GM04504 (cell line): ENCODE measurements around the gene SIDT2.

Experiments used
- DNase-seq: peaks from one replicate; pipeline ENCODE4 v3.0.0-alpha.2; 2012; ENCODE audit warnings: low read depth

The SIDT2 gene

DNA sequence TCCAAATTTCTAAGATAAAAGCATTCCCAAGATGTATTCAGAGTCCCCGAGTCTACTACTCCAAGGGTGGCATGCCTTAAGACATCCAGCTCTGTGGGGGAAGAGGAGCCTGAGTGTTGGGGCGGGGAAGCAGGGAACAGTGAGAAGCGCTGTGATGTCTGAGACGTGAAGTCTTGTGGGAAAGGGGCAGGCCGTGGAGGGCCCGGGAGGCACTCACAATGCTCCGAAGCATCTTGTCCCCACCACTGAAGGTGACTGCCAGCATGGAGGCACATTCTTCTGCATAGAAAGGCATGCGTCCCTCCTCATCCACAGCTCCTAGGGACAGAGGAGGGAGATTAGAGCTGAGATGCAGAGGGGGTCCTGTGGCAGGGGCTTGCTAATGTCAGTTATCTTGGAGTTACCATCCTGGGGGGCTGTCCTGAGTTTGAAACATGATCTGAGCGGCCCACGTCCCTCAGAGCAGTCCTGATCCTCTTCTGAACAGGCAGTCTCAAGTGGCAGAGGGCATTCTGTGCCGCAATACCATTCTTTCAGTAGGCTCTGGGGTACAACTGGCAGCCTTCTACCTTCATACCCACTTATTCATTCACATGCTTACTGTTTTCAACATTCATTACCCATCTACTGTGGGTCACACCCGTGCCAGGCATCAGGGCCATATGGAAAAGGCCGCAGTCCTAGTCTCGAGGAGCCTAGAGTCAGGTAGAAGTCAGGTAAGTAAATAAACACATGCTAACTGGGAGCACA, 44.6 kb downstream of the SIDT2 start:
- DNase-seq, result no peak

DNA sequence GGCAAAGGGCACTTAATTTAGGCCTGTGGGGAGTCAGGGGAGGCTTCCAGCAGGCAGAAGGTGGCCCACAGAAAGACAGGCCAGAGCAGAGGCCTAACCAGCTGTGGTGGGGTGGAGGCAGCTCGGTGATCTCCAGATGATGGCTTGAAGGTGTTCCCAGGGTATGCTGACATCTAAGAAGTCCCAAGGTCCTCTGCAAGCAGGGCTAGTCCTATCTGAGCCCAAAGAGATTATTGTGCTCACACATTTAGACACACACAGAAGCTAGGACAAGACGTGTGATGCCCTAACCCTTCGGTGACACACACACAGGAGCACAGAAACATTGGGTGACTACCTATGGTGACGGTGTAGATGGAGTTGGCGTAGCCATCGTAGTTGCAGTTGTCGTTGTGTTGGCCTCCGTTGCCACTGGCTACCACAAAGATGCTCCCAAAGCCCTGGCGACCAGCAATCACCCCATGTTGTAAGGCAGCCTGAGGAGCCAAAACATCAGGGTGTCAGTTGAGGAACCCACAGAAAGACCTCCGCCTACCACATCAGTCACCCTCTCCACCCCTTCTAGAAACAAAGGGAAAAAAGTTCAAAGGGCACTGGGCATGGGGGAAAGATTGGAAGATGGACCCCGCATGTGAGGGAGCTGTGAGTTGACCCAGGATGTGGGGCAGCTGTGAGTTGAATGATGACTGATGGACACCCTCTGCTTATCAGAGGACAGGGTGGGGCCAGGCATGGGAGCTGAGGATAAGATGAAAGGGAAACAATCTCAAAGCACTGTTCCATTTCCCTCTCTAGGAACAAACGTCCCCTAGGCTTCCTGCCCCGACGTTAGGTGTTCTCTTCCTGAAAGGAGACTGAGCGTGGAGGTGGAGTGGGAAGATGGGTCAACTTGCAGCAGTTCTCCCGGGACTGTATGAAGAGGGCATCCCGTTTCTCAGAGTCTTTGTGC, 45.5 kb downstream of the SIDT2 start:
- no peak for DNase-seq

DNA sequence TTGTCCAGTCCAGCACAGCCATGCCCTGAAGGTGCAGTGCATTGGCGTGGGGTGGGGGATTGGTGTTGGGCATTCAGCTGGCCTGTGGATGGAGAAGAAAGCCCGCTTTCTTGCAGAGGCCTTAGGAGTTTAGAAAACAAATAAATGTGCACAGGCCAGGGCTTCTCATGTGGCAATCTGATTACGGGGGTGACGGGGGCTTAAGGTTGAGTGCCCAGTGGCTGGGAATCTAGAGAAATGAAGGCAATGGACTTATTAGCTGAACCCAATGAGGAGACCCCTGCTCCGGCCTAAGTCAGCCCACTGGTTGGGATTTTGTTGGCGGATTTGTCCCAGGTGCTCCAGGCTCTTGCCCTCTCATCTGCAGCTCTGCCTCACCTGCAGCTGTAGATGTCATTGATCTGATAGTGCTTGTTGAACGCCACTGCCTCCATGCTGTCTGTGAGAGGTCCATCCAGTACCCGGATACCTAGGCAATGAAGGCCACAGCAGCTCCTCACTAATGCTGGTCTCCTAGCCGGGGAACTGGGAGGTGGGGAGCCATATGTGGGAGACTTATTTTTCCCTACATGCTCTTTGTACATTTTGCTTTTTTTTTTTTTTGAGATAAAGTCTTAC, 47.1 kb downstream of the SIDT2 start:
- DNase-seq, result no peak

DNA sequence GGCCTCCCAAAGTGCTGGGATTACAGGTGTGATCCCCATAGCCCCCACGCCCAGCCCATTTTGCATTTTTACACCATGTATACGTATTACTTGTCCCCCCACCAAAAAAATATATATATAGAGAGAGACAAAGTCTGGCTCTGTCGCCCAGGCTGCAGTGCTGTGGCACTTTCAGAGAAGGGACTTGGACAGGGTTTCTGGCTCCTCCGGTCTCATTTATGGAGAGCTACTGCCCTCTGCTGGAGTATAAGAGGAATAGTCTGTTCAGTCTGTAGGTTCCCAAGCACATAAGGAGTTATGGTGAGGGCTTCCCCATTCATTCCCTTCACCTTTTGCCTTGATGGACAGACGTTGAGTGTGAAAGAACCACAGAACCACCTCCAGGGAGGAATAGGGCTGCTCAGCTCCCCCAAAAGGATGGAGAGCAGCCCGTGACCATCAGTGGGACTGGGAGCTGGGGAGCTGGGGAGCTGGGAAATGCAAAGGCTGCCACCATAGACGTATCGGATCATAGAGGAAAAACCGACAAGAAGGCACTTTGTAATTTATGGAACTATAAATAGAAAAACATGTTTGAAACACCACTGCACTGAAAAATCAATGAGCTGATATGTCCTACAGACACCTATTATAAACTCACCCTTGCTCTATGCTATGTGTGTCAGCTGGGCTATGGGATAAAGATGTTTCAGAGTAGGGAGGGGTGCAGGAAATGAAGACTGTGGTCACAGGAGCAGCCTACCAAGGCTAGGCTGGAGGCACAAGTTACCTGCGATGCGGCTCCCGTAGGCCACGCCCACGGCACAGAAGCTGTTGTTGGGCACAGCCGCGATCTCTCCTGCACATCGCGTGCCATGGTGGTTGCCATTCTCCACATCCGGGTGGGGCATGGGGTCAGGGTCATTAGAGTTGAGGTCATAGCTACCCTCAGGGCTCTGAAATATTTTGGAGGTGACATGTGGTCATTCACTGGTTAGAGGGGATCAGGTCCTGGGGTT, 48.1 kb downstream of the SIDT2 start:
- peak; percentile 51 for DNase-seq

DNA sequence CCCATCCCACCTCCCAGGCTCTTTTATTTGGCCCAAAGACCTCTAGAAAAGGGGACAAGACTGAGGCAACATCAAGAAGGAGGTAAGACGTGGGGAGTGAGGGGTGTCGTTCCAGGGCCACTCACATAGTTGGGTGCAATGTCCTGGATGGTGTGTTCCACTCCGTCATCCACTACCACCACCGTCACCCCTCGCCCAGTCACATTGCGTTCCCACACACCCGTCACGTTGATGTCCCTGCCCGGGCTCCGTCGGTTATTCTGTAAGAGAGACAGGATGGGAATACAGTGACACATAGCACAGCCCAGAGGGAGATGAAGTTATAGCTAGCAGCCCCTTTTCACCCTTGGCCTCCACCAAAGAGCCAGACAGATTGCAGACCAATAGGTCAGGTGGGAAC, 49.5 kb downstream of the SIDT2 start:
- no peak for DNase-seq

DNA sequence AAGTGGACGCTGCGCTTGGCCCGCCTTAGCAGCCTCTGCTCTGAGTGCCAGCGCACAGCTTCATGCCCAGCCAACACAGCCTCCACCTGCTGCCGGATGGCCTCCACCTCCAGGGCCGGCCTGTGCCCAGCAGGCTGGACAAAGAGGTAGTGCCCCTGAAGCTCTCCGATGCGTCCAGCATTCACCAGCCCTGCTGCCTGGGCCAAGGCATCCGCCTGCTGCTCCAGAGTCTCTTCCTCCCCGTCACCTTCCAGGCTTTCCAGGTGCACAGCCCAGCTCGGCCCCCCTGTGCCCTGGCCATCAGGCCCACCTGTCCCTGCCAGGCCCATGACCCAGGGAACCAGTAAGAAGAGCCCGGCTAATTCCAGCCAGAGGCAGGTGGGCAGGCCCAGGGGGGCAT, 50.9 kb downstream of the SIDT2 start:
- DNase-seq, result no peak

DNA sequence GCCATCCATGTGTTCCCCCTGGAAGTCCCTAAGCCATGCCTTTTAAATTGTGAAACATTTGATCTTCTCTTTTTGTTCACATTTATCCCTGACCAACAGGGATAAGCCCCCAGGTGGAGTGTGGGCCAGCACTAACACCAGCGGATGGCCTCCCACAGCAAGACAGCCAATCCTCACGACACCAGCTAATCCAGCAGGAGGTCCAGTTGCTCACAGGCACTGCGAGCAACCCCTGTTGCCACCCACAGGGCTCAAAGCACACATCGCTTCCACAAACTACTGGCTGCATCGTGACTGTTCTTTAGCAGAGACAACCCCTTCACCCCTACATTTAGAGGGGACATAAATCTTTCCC, 51.4 kb downstream of the SIDT2 start:
- DNase-seq, result no peak

DNA sequence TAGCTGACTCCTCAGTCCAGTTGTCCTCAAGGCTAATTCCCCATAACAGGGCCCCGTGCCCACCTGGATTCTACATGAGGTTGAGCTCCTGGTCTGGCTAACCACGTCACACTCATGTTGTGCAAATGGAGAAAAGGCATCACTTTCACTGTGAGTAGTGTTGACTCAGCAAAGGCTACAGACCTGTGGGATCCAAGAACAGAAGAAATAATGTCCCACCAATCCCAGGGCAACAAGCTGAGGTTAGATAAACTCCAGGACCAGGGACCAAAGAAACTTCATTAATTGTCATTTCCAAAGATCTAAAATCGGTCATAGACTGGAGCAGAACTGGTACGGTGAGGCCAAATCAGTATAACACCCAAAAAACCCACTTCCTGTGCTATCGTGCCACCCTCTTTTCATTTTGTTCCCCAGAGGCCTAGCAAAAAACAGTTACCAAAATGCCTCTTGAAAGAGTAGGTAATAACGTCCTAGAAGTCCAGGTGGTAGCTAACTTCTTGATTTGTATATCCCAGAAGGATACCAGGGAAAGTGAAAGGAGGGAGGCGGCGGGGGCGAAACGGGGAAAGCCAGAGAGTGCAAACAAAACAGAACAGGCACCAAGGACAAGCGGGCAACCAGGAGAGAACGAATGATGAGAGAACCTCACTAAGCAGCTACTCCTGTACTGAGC, 51.9 kb downstream of the SIDT2 start:
- DNase-seq, result no peak

DNA sequence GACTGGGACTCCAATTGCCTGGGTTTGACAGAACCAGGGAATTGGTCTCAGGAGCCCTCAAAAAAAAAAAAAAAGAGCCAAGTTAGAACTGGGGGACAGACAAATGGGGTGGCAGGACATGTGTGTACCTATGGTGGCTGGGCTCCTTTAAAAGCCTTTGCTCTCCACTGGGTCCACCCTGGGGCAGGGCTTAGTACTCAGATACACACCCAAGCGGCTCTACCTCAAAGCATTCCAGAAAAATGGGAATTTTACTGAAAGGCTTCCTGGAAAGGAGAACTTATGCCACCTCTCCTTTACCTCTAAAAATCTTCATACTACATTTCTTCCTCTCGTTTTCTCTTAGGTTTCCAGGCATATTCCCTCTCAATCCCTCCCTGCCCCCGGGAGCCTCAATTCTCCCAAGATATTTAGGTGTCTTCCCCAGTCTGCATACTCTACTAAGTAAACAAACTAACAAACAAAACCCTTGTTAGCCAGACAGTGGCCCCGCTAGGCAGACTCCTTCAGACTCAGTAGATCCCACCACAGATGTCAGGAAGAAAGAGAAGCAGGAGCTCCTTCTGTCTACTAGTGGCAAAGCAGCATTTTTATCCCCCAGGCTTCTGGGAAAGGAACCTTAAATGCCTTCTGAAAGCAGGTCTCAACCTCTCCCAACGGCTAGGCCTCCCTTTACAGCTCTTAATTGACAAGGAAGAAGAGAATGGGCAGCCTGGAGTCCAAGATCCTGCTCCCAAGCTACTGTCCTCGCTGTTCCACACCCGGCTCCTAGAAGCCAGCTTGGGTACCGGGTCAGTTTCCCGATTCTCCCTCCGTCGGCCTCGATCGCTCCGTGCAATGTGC, 52.7 kb downstream of the SIDT2 start:
- no peak for DNase-seq

DNA sequence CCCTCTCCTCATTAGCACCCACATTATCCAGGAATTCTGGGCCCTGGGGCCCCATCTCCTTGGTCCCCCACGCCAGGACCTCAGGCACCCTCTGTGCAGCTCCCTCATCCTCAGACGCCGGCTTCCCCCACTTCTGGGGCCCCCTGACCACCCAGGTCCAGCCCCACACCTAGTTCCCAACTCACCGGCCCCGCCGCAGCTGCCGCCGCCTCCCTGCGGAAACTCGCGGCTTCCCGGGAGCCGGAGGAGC, 53.2 kb downstream of the SIDT2 start, which contains the start of gene PCSK7:
TSS of gene PCSK7 (minus strand) at position 232 of the 250 bp plus-strand sequence. CDS start 2,229 bp downstream, outside the sequence.
- no peak for DNase-seq

DNA sequence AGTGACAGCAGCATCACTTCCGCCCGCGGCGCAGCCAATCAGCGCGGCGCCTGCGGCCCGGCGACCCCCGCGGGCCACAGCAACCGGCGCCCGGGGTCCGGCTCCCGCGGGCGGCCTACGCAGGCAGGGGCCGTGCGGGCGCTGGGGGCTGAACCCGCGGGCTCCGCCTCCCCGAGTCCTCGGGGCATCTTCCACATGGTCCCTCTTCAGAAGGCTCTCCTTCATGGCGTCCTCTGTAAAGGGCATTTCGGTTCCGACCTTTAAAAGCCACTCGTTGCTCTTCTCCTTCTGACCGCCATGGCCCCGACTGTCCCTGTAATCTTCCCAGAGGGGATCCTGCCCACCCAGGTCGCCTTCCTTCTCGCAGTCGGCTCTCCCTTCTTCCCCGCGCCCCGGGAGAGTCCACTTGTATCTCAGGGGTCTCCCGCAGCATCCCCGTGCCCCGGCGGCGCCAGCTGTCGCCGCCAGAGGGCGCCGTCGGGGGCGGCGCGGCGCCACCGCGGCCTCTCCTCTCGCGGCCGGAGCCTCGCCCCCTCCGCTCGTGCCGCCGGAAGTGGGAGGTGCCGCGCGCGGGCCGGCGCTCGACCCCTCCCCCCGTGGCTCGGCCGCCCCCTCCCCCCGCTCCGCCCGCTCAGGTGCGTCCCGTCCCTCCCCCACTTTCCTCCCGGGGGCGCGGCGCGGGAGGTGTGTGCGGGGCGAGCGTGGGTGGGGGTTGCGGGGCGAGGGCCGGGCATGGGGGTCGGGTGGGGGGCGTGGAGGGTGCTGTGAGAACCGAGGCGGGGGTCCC, 53.7 kb downstream of the SIDT2 start, which contains the start of gene RNF214:
TSS of gene RNF214 (plus strand) at position 580 of the 787 bp plus-strand sequence. CDS start 1,602 bp downstream, outside the sequence.
- peak; percentile 54 for DNase-seq

DNA sequence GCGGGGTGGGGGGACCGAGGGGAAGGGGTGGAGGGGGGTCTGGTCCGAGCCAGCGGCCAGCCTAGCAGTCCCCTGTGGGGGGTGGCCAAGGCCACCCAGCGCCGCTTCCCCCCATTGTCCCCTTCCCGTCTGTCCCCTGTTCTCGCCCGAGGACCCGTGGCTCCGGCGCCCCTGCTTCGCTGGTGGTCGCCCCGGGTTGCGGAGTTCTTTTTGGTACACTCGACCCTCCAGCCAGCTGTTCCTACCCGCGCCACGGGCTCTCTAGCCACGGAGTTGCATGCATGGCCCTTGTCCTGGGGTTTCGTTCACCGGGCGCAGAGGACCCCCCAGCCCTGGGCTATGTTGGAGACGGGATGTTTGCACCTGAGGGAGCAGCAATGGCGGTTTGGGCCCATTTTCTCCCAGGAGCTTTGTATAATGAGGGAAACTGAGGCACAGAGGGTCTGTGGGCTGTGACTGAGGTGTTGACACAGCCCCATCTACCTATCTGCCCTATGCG, 54.4 kb downstream of the SIDT2 start:
- no peak for DNase-seq

DNA sequence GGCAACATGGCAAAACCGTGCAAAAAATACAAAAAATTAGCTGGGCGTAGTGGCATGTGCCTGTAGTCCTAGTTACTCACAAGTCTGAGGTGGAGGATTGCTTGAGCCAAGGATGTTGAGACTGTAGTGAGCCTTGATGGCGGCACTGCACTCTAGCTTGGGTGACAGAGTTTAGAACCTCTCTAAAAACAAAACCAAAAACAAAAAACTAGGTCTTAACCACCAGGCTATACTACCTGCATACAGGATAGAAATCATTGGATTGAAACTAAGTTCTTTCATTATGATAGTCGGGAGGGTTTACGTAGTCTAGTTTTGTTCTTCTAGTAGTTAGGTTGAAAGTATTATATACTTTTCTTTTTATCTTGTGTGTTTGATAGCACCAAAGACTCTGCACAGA, 59.7 kb downstream of the SIDT2 start:
- no peak for DNase-seq

DNA sequence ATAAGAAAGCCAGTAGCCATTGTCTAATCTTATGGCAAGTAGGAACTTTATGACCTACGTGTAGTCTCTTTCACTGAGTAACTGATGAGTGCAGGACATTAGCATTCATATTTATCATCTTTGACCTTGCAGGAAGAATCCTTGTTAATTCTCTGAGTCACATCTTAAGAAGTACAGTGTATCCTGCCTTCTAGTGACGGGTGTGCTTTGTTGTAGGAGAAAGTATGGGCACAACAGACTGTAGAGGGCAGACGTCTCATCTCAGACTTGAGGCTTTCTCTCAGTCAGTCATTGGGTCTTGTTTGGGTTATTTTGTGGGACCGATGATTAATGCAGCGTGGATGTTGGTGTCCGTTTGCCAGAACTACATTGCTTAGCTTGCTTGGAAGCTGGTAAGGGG, 60.8 kb downstream of the SIDT2 start:
- peak; percentile 92 for DNase-seq
